Measurements from ENCODE around the gene FBXO9. TPM values are rescaled to one million over a fixed set of nuclear protein-coding genes. Genes with fewer than 3 reads are reported as not detected.

Gene FBXO9
- total RNA-seq, 4 donors from 2014 or later, result 58.5 to 95.5 (median 73.1) TPM

DNA sequence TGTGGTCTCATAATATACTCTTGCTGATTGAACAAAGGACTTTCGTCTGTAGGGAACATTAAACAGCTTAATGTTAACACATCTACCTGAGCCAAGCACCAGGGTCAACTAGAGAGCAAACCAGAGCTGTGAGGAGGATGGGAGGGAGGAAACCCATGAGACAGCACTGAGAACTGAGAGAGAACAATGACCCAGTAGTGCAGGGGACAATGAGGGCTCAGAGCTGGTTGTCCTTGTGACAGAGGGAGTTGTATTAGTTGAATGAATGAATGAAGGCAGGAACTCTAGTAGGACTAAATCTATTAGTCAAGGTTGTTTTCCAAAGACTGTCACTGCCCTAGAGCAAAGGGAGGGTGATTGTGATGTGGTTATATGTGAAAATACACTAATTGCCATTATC is 41.9 kb upstream of the FBXO9 start:
- no peaks in the 10 kb centered on the region for H3K27me3 ChIP-seq
- H3K4me3 ChIP-seq, result no peak overlapping the region
- H3K36me3 ChIP-seq, result peaks cover 15 to 73% (median 27%) of the 10 kb centered on the region in 4 donors
- no peaks in the 10 kb centered on the region for H3K4me1 ChIP-seq
- WGBS, result 54% methylated on average over 1 of the region's 1 CpG
- no peak for DNase-seq (ENCODE audit: extremely low spot score)
- TF ChIP-seq POLR2A (IDR thresholded peaks at IDR 0.05; ENCODE audit: low read depth) (no peak), EP300 (IDR thresholded peaks at IDR 0.05) (no peak), CTCF (IDR thresholded peaks at IDR 0.05) (no peak), POLR2AphosphoS5 (IDR thresholded peaks at IDR 0.05) (no peak)
- H3K27ac ChIP-seq (replicated peaks in 1 of 4), result no peak overlapping the region
- intact Hi-C loops (cut with DNase I), result no loop called here
- H3K9me3 ChIP-seq, result no peaks in the 10 kb centered on the region

- intact Hi-C loops (cut with DNase I), result no loop called here
- Histone ChIP-seq H3K27me3 (no peaks in the 10 kb centered on the region), H3K4me1 (no peaks in the 10 kb centered on the region), H3K4me3 (no peak overlapping the region), H3K9me3 (no peaks in the 10 kb centered on the region), H3K27ac (replicated peaks in 1 of 4) (no peak overlapping the region), H3K36me3 (peaks cover 11 to 77% (median 41%) of the 10 kb centered on the region in 4 donors)
- DNase-seq (ENCODE audit: extremely low spot score), result no peak
- 83% methylated on average over 3 of the region's 3 CpGs for WGBS
- TF ChIP-seq CTCF (IDR thresholded peaks at IDR 0.05) (no peak), POLR2A (IDR thresholded peaks at IDR 0.05; ENCODE audit: low read depth) (no peak), POLR2AphosphoS5 (IDR thresholded peaks at IDR 0.05) (no peak), EP300 (IDR thresholded peaks at IDR 0.05) (no peak)
These were observed 38.7 kb upstream of the FBXO9 start for GRCh38 chr6:53026526-53026925.

DNA sequence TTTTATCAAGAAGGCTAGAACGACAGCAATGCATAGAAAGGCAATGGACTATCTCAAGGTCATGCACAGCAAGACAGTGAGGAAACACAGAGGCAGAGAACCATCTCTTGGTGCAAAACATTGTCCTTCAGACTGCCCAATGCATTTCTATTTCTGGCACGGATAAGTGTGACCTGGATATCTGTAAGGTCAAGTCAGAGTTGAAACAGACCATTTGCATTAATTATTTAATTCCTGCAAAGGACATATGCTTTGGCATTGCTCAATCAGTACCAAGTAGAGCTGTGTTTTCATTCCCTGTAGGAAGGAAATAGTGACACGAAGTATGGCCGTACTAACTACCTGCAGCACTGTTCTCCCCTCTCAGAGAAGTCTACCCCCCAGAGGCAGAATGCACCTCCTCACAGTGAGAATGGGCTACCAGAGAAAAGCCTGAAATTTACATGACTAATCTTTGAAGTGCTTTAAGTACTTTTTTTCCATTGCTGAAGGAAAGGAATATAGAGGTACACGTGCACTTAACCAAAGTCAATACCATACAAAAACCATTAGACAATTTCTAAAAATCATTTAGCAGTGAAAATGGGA is 38.0 kb upstream of the FBXO9 start:
- intact Hi-C loops (cut with DNase I), result no loop called here
- DNase-seq (ENCODE audit: extremely low spot score), result no peak

DNA sequence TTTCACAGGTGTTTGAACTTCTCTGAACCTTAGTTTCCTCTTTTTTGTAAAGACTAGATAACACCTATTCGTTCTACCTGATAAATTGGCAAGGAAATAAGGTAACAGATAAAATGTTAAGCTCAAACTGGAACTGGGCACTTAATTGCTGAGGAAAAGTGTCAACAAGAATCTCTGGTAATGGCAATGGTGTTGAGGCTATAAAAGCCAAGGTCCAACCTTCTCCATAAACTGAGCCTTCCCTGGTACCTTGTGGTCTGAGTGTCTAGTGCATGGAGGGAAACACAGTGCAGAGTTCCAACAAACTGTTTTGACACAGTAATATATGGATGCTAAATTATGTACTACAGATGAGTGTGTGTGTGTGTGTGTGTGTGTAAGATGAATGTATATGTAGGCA is 36.7 kb upstream of the FBXO9 start:
- H3K27ac ChIP-seq (replicated peaks in 1 of 4), result no peak overlapping the region
- no peak overlapping the region for H3K4me3 ChIP-seq
- H3K36me3 ChIP-seq, result peaks cover 11 to 80% (median 43%) of the 10 kb centered on the region in 4 donors
- H3K4me1 ChIP-seq, result peaks cover 9 to 12% (median 11%) of the 10 kb centered on the region in 4 donors
- no peaks in the 10 kb centered on the region for H3K9me3 ChIP-seq
- TF ChIP-seq CTCF (IDR thresholded peaks at IDR 0.05) (no peak), POLR2A (IDR thresholded peaks at IDR 0.05; ENCODE audit: low read depth) (no peak), POLR2AphosphoS5 (IDR thresholded peaks at IDR 0.05) (no peak), EP300 (IDR thresholded peaks at IDR 0.05) (no peak)
- no peak for DNase-seq (ENCODE audit: extremely low spot score)
- intact Hi-C loops (cut with DNase I), result no loop called here
- H3K27me3 ChIP-seq, result no peaks in the 10 kb centered on the region
- 97% methylated on average over 1 of the region's 1 CpG for WGBS

More for the DNA sequence above, 38.0 kb upstream of the FBXO9 start:
- H3K9me3 ChIP-seq, result no peaks in the 10 kb centered on the region
- 84% methylated on average over 5 of the region's 5 CpGs for WGBS
- H3K27me3 ChIP-seq, result no peaks in the 10 kb centered on the region
- no peaks in the 10 kb centered on the region for H3K4me1 ChIP-seq
- no peak for TF ChIP-seq CTCF (IDR thresholded peaks at IDR 0.05)
- TF ChIP-seq POLR2AphosphoS5 (IDR thresholded peaks at IDR 0.05), result no peak
- no peak for TF ChIP-seq POLR2A (IDR thresholded peaks at IDR 0.05; ENCODE audit: low read depth)
- no peak for TF ChIP-seq EP300 (IDR thresholded peaks at IDR 0.05)
- no peak overlapping the region for H3K27ac ChIP-seq (replicated peaks in 1 of 4)
- H3K4me3 ChIP-seq, result no peak overlapping the region
- peaks cover 11 to 83% (median 43%) of the 10 kb centered on the region in 4 donors for H3K36me3 ChIP-seq

GRCh38 chr6:53029257-53029656 is 35.9 kb upstream of the FBXO9 start:
- intact Hi-C loops (cut with DNase I), result no loop called here
- no peak for DNase-seq (ENCODE audit: extremely low spot score)
- no peak overlapping the region for H3K4me3 ChIP-seq
- H3K36me3 ChIP-seq, result peaks cover 11 to 72% (median 47%) of the 10 kb centered on the region in 4 donors
- H3K4me1 ChIP-seq, result peaks cover 16 to 20% (median 18%) of the 10 kb centered on the region in 4 donors
- no peaks in the 10 kb centered on the region for H3K27me3 ChIP-seq
- TF ChIP-seq POLR2AphosphoS5 (IDR thresholded peaks at IDR 0.05) (no peak), CTCF (IDR thresholded peaks at IDR 0.05) (no peak), EP300 (IDR thresholded peaks at IDR 0.05) (no peak), POLR2A (IDR thresholded peaks at IDR 0.05; ENCODE audit: low read depth) (no peak)
- no peaks in the 10 kb centered on the region for H3K9me3 ChIP-seq
- H3K27ac ChIP-seq (replicated peaks in 1 of 4), result no peak overlapping the region
